Measurements from ENCODE around the gene PBX1. TPM values are rescaled to one million over a fixed set of nuclear protein-coding genes. Genes with fewer than 3 reads are reported as not detected.

Gene PBX1
- total RNA-seq, 3 donors from 2014 or later (not counting 1 experiment from before 2014, with no cell fraction given), result 0.54 to 3.5 (median 1.4) TPM

DNA sequence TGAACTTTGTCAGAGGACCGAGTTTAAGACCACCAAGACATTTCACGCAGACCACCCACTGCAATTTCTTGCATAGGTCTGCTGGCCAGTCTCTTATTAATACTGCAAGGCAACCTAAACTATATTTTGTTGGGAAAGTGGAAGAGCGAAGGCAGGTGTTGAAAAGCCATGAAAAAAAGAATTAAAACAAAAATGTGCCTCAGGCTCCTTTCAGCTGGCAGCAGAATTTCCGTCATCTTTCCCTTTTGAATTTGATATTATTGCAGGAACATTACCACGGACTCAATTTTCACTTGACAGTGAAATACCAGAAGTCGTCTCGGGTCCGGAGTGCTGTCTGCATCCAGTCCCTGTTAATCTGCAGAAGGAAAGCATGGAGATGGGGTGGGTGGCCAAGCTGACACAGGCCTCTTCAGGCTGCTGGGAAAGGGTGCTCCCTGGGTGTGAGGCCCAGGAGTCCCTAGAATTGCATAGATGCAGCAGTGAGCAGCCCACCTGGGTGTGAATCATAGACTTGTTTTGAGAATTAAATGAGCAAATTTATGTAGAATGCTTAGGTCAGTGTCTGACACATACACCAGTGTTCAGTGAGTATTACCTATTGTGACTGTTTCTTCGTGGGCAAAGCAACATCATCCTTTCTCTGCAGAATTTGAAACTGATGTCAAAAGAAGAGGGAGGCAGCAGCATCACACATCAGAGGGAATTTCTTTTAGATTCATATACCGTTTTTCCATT, 150.7 kb downstream of the PBX1 start:
- ATAC-seq (no peak), DNase-seq (no peak)
- peaks cover 8 to 38% of the 10 kb centered on the region in 2 donors for H3K27me3 Mint-ChIP-seq (ENCODE audit: low read depth in 2 of 2)
- H3K9me3 ChIP-seq (ENCODE audit: control insufficient read depth, insufficient read depth, low read length), result no peaks in the 10 kb centered on the region
- TF ChIP-seq, protein P1, sequence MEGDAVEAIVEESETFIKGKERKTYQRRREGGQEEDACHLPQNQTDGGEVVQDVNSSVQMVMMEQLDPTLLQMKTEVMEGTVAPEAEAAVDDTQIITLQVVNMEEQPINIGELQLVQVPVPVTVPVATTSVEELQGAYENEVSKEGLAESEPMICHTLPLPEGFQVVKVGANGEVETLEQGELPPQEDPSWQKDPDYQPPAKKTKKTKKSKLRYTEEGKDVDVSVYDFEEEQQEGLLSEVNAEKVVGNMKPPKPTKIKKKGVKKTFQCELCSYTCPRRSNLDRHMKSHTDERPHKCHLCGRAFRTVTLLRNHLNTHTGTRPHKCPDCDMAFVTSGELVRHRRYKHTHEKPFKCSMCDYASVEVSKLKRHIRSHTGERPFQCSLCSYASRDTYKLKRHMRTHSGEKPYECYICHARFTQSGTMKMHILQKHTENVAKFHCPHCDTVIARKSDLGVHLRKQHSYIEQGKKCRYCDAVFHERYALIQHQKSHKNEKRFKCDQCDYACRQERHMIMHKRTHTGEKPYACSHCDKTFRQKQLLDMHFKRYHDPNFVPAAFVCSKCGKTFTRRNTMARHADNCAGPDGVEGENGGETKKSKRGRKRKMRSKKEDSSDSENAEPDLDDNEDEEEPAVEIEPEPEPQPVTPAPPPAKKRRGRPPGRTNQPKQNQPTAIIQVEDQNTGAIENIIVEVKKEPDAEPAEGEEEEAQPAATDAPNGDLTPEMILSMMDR (IDR thresholded peaks at IDR 0.05), result no peak
- no peaks in the 10 kb centered on the region for H3K9me3 Mint-ChIP-seq
- peaks cover 22% of the 10 kb centered on the region in 2 donors for H3K4me1 Mint-ChIP-seq
- no peak overlapping the region for H3K27ac Mint-ChIP-seq
- no peaks in the 10 kb centered on the region for H3K36me3 Mint-ChIP-seq
- intact Hi-C loops (cut with micrococcal nuclease), result no loop called here
- no peak overlapping the region for H3K27ac ChIP-seq (ENCODE audit: low read length)
- H3K36me3 ChIP-seq (ENCODE audit: control insufficient read depth, insufficient read depth, low read length), result no peaks in the 10 kb centered on the region
- H3K4me3 Mint-ChIP-seq, result no peak overlapping the region
- whole genome bisulfite sequencing (ENCODE audit: insufficient coverage), result 83% methylated on average over 9 of the region's 10 CpGs
- H3K4me3 ChIP-seq (ENCODE audit: low read length), result no peak overlapping the region
- H3K27me3 ChIP-seq (ENCODE audit: control insufficient read depth, insufficient read depth, low read length), result peaks cover 8% of the 10 kb centered on the region
- peaks cover 12% of the 10 kb centered on the region for H3K4me1 ChIP-seq (ENCODE audit: control insufficient read depth, insufficient read depth, low read length)

DNA sequence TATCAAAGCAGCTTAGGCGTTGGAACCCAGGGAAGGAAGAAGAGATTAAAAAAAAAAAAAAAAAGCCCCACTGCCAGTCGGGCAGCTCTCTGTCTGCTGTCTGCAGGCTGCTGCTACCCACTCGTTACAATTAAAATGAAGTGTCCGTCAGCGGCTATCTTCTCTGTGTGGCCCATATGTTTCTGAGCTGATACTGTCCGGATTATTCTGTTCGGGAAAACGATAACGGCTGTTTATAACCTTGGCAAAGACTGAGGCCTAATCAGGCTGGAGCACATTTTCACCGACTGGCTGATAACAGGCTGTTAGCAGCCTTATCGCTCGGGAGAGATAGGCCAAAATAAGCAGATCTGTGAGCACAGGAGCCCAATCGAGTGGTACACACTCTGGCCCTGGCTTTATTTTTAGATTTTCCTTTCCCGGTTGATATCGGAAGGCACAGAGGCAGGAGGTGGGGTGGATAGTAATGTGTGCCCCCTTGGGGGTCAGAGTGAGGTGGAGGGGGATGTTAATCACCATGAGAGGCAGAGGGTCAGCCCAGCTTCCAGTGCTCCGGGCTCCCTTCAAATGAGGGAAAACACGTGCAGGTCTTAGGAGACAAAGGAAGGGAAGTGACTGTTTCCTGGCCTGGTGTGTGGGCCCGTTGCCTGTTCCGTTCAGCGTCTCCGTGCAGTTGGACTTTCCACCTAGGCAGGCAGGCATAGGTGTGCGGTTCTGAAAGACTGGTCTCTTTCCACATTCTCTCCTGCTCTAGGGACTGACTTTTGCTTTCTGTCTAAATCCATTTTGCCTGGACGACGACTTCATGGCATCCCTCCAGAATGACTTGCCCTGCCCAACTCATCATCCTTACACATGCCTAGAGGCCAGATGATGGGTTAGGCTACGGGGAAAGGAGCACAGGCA, 153.4 kb downstream of the PBX1 start:
- H3K9me3 ChIP-seq (ENCODE audit: control insufficient read depth, insufficient read depth, low read length), result no peaks in the 10 kb centered on the region
- no peak for DNase-seq
- H3K4me1 Mint-ChIP-seq, result peaks cover 18 to 20% of the 10 kb centered on the region in 2 donors
- H3K4me3 ChIP-seq (ENCODE audit: low read length), result no peak overlapping the region
- peaks cover 8% of the 10 kb centered on the region for H3K27me3 ChIP-seq (ENCODE audit: control insufficient read depth, insufficient read depth, low read length)
- H3K4me1 ChIP-seq (ENCODE audit: control insufficient read depth, insufficient read depth, low read length), result peaks cover 15% of the 10 kb centered on the region
- no peaks in the 10 kb centered on the region for H3K36me3 ChIP-seq (ENCODE audit: control insufficient read depth, insufficient read depth, low read length)
- H3K36me3 Mint-ChIP-seq, result no peaks in the 10 kb centered on the region
- H3K4me3 Mint-ChIP-seq, result no peak overlapping the region
- no peak overlapping the region for H3K27ac ChIP-seq (ENCODE audit: low read length)
- intact Hi-C loops (cut with micrococcal nuclease), result no loop called here
- H3K27me3 Mint-ChIP-seq (ENCODE audit: low read depth in 2 of 2), result peaks cover 8 to 38% of the 10 kb centered on the region in 2 donors
- peak in 1 of 3 donors; percentile 60 for ATAC-seq
- WGBS (ENCODE audit: insufficient coverage), result 63% methylated on average over 25 of the region's 25 CpGs
- no peaks in the 10 kb centered on the region for H3K9me3 Mint-ChIP-seq
- TF ChIP-seq, protein P1 (IDR thresholded peaks at IDR 0.05), result no peak
- no peak overlapping the region for H3K27ac Mint-ChIP-seq

DNA sequence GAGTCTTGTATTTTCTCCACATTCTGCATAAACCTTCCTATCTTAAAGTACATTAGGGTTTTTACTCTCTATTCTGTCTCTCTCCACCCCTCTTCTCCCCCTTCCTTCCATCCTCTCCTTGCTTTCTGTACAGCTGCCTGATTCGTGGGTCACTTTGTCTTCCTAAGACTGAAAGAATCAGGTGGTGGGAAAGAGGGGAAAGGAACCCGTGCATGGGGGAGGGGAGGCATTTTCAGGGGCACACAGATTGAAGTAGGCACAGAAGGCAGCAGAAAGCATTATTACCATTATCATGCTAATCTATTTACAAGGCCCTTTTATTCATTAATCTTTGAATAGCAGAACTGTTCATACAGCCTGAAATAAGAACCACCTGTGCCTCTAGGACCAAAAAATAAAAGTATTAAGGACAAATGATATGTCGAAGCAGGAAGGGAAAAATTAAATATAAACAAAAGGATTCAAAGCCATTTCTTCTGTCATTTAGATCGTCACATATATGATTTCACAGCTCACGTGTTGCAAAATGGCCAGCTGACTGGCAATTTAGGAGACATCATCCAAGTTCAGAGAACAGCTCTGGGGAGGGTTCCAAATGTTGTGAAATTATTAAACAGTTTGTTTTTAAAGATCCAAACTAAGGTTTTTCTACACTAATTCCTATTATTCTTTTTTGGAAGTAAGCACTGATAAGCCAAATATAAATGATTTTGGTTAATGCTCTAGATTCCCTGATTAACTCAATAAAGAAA, 154.6 kb downstream of the PBX1 start:
- H3K9me3 Mint-ChIP-seq, result no peaks in the 10 kb centered on the region
- ATAC-seq (no peak), DNase-seq (no peak)
- no peaks in the 10 kb centered on the region for H3K9me3 ChIP-seq (ENCODE audit: control insufficient read depth, insufficient read depth, low read length)
- H3K27me3 ChIP-seq (ENCODE audit: control insufficient read depth, insufficient read depth, low read length), result peaks cover 5% of the 10 kb centered on the region
- intact Hi-C loops (cut with micrococcal nuclease), result no loop called here
- TF ChIP-seq, protein P1 (IDR thresholded peaks at IDR 0.05), result no peak
- peaks cover 11% of the 10 kb centered on the region for H3K4me1 ChIP-seq (ENCODE audit: control insufficient read depth, insufficient read depth, low read length)
- H3K27ac ChIP-seq (ENCODE audit: low read length), result no peak overlapping the region
- H3K4me1 Mint-ChIP-seq, result peaks cover 15 to 23% of the 10 kb centered on the region in 2 donors
- H3K36me3 ChIP-seq (ENCODE audit: control insufficient read depth, insufficient read depth, low read length), result no peaks in the 10 kb centered on the region
- 94% methylated on average over 3 of the region's 5 CpGs for WGBS (ENCODE audit: insufficient coverage)
- peaks cover 8 to 38% of the 10 kb centered on the region in 2 donors for H3K27me3 Mint-ChIP-seq (ENCODE audit: low read depth in 2 of 2)
- no peak overlapping the region for H3K27ac Mint-ChIP-seq
- no peak overlapping the region for H3K4me3 Mint-ChIP-seq
- H3K36me3 Mint-ChIP-seq, result no peaks in the 10 kb centered on the region
- no peak overlapping the region for H3K4me3 ChIP-seq (ENCODE audit: low read length)
